HuH-7 (cell line): ENCODE results near the gene ITGB3BP.
"Not testable (repeated sequence)": the region's sequence is repeated elsewhere in the genome, so short reads cannot be mapped to it uniquely, and the experiment has no call there.

Source experiments
- DNase-seq: peaks from one replicate; pipeline ENCODE4 v3.0.0; 2011; ENCODE audit warnings: low spot score

ITGB3BP gene

DNA sequence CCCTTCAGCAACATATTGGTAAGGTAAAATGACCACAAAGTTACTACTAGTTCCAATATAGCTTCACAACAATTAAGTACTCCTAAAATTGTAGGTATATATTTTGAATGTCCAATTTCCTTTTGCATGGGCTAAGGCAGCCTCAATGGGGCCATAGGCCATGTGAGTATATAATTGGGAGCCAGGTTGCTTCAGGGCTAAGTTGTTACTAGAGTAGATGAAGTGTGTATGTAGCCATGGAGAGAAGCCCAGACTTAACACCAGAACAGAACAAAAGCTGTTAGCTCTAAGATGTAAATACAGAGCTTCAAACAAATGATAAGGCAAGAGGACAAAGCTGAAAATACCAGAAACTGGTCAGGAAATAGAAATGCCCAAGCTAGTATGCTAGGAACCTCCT, 16.2 kb downstream of the ITGB3BP start:
- DNase-seq: no peak

DNA sequence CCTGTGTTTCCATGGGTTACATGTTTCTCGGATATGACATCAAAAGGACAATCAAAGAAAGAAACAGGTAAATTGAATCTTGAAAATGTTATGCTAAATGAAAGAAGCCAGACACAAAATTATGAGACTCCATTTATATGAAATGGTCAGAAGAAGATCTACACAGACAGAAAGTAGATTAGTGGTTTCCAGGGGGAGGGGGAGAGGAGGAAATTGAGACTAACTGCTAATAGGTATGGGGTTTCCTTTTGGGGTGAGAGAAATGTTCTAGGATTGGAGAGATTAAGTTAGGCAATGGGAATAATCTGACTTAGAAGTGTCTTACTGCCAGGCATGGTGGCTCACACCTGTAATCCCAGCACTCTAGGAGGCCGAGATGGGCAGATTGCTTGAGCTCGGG, 21.8 kb downstream of the ITGB3BP start:
- no peak for DNase-seq

DNA sequence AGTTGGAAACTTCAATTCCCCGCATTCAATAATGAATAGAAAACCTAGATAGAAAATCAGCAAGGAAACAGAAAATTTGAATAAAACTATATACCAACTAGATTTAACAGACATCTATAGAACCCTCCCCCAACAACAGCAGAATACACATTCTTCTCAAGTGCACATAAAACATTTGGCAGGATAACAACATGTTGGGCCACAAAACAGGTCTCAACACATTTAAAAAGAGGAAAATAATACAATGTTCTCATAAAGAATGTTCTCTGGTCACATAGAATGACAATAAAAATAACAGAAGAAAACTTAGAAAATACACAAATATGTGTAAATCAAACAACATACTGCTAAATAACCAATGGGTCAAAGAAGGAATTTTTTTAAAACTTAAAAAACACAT, 24.9 kb downstream of the ITGB3BP start:
- no peak for DNase-seq

DNA sequence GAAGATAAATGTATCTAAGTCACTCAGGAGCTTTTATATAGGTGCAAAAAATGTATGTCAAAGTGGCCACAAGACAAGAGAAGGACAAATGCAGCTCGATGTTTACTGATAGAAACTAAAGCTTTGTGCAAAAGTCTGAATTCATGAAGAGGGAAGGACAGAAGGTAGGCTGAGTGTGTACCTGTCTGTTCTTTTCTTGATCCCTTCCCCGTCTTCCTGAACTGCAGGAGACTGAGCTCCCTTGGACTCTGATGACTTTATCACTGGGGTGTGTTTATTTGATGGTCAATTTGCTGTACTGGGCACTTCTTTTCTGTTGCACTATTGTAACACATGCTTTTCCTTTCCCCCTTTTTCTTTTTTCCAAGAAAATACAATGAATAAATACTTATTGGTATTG, 25.4 kb downstream of the ITGB3BP start:
- DNase-seq: no peak

DNA sequence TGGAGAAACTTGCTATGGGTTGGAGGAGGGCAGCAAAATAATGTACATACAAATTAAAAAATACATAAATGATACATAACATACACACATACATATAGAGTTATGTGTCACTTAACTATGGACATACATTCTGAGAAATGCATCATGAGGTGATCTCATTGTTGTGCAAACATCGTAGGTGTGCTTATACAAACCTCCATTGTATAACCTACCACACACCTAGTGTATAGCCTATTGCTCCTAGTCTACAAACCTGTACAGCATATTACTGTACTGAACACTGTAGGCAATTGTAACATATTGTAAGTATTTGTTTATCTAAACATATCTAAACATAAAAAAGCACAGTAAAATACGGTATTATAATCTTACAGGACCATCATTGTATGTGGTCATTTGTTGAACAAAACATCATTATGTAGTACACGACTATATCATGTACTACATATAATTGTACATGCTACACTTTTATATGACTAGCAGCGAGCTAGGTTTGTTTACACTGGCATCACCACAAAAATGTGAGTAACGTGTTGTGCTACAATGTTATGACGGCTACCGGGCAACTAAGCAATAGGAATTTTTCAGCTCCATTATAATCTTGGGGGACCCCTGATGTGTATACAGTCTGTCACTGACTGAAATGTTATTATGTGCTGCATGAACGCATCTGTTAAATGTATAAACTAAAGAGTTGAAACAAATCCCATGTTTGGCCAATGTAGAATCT, 35.5 kb downstream of the ITGB3BP start:
- no peak for DNase-seq

DNA sequence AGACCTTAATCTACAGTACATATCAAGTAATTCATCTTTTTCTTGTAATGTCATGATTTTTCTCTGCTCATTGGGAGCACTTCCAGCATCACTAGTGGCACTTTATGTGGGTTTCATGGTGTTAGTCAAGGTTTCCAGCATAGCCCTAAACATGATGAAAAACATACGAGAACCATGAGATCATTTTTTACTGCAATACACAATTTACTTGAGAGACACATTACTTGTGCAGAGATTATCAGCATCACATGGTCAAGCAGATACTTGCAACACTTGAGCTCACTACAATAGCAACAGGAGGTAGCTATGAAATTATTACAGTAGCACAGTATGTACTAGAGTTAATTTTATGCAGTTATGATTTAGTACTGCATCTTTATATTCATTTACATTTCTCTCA, 36.4 kb downstream of the ITGB3BP start:
- DNase-seq: no peak

DNA sequence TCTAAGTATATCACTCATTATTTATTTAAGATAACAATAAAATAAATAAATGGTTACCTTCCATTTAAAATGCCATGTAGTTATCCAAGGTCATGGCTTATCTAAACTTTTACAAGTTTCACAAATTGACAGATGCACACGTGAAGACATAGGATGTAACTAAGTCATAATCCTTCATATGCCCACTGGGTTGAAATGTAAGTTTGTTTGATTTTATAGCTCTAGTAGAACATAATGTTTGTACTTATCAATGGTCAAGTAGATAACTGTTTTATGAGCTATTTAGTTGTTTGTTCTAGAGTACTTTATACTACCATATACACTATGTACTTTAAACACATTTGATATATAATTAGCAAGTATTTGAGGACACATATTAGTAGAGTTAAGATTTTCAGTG, 43.0 kb downstream of the ITGB3BP start:
- no peak for DNase-seq

DNA sequence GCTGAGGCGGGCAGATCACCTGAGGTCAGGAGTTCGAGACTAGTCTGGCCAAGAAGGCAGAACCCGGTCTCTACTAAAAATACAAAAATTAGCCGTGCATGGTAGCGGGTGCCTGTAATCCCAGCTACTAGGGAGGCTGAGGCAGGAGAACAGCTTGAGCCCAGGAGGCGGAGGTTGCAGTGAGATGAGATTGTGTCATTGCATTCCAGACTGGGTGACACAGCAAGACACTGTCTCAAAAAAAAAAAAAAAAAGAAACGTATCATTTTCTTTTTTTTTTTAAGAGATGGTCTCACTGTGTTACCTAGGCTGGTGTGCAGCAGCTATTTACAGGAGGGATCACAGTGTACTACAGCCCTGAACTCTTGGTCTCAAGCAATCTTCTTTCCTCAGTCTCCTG, 47.3 kb downstream of the ITGB3BP start:
- DNase-seq: no peak

DNA sequence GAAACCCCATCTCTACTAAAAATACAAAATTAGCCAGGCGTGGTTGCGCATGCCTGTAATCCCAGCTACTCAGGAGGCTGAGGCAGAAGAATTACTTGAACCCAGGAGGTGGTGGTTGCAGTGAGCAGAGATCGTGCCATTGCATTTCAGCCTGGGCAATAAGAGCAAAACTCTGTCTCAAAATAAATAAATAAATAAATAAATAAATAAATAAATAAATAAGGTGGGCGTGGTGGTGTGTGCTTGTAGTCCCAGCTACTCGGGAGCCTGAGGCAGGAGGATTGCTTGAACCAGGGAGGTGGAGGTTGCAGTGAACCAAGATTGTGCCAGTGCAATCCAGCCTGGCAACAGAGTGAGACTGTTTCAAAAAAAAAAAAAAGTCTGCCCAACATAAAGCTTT, 54.3 kb downstream of the ITGB3BP start:
- not testable (repeated sequence) for DNase-seq

DNA sequence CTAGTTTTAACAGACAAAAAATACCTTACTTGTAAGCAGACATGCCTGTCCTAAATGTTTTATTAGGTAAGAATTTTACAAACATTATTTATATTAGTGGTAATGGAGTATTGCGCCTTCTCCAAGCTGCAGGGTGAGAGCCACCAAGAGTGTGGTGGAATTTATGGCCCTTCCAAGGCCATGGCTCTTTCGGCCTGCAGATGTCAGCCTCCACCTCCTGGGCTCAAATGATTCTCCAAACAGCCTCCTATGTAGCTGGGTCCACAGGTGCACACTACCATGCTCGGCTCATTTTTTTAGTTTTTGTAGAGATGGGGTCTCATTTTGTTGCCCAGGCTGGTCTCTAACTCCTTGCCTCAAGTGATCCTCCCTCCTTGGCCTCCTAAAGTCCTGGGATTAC, 56.3 kb downstream of the ITGB3BP start:
- no peak for DNase-seq

DNA sequence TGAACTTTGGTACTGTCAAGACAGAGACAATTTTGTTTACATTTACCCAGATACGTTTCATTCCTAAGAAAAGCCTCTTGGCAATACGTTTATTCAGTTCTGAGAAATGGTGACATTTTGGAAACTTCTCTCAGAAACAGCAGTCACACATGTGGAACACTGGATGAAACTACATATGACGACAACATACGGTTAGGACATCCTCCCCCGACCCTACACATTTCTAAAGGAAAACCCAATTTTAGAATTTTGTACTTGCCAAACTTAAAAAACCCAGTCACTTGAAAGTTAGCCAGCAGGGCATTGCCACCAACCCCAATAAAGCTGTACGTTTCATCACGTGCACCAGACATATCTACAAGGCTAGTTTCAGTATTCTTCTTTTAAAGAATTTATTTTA, 56.8 kb downstream of the ITGB3BP start:
- DNase-seq: no peak

DNA sequence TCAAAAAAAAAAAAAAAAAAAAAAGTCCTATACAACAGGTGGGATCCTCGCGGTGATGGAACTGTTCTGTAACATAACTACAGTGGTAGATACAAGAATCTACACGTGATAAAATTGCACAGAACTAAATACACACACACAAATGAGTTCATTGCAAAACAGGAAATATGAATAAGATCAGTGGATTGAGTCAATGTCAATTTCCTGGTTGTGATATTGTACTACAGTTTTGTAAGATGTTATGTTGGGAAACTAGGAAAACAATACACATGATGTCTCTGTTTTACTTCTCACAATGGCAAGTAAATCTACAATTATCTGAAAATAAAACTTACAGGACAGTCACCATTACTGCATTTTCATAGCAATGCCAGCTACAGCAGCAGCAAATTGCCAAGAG, 59.8 kb downstream of the ITGB3BP start:
- no peak for DNase-seq

DNA sequence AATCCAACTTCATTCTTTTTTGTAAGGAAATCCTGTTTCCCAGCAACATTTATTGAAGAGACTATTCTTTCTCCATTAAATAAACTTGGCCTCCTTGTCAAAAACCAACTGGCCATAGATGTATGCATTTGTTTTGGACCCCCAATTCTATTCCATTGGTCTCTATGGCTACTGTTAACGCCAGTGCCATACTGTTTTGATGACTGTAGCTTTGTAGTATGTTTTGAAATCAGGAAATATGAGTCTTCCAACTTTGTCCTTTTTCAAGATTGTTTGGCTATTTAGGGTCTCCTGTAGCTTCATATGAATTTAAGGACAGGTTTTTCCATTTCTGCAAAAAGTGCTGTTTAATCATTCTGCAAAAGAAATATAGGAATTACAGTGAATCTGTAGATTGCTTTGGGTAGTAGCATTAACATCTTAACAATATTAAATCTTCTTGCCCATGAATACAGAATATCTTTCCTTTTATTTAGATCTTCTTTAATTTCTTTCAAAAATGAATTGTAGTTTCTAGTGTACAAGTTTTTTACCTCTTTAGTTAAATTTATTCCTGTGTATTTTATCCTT, 61.3 kb downstream of the ITGB3BP start:
- no peak for DNase-seq

DNA sequence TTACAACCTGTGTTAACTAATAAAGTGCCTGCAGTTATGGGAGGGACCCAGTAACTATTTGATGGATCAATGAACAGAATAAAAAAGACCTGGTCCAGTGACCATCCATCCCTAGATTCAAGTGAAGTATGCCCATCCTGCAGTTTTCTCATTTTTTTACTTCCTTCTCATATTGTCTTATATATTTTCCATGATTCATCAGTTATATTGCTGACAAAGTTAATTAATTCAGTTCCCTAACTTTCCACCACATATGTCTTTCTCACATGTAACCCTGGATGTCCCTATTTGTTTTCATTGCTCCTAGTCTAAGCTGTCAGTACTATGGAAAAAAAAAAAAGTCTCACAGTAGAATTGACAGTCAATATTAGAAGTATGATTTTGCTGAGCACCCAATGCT, 64.3 kb downstream of the ITGB3BP start:
- DNase-seq: no peak

DNA sequence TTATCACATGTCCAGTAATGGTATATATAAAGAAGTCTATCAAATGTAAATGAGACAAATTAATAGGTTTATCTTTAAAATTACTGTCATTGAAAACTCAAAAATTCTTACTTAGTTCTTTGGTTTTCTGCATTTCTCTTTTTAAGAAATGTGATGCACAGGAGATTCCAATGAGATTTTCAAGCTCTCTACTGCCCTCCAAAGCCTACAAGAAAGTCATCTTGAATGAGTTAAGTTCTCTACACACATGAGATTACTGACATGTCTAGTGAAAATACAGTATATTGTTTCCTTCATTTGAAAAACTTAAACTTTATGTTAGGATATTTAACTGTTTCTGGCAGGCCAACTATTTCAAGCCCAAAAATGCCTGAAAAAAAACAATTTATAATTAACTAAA, 68.8 kb downstream of the ITGB3BP start:
- no peak for DNase-seq

DNA sequence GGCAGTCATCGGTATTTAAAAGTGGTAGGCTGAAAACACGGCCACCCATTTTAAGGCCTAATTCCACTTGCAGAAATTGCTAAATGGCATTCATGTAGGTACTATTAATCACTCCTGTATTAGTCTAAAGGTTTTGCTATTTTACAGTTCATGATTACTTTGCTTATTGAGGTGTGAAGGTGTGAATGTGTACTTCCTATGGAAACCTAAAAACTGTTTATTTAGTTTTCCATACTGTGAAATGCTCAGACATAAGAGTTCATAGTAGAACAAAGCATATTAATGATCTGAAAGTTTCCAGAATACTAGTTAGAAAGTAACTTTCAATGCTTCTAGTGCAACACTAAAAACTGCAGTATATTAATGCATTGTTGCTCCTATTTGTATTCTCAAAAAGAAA, 69.8 kb downstream of the ITGB3BP start:
- no peak for DNase-seq

DNA sequence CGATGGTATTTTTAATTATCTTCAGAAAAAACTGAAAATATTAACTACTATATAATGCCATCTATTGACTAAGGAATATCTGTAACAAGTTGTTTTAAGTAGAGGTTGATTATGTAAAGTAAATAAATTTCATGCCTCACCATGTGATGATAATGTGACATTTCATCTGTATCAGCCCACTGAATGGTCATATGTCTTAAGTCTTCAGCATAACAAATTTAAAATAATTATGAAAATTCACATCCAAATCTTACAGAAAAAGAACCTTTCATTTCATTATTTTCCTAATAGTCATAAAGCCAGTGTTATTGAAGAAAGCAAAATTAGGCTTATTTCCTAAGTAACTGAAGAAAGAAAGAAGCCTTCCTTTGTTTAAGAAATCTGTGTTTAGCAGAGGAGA, 72.6 kb downstream of the ITGB3BP start:
- no peak for DNase-seq

DNA sequence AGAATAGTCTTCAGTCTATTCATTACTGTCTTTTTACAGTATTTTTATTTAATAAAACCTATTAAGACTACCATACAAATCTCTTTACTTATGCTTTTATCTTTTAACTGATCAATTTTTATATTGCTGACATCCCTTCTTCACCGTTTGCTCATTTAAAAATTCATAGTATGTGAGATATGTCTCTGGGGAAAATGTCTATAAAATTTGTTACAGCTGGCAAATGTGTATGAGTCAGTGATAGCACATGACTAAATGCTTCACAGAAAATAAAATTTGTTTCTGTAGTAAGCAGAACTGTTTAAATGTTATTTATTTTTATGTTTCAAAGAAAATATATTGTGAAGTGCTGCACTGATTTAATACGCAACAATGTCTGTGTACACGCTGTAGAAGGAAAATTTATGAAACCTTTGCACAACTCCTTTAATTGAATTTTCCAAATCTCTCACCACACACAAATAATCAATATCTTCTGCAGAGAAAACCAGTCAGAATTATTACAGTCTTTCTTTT, 74.2 kb downstream of the ITGB3BP start:
- DNase-seq: no peak

DNA sequence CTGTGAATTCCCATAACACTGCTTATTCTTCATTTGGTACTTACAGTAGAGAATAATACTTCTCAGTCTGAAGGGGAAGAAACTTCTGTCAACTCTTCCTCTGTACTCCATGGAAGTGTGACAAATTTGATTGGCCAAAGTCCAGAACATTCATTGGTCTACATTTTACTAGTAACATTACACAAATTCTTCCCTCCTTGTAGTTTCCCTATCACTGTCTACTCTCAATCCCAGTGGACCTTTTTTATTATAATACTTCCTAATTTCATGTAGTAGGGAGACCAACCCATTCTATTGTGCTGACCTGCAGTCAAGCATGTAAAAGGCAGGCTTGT, 80.9 kb downstream of the ITGB3BP start:
- no peak for DNase-seq

DNA sequence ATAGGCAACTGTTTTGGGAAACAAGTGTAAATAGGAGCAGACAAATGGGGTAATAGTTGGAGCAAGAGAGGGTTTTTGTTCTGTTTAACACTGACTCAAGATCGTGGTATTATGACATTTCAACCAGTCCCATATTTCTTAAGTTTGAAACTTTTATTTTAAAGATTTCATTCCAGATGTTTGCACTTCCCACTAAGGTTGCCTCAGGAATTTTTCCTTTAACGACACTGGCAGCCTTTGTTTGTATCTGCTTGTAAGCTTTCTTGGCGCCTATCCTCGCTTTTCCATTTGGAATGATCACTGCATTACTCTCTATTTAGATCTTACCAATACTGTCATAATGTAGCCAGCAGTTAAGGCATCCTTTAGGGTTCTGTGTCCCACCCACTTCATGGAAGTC, 87.9 kb downstream of the ITGB3BP start:
- no peak for DNase-seq

DNA sequence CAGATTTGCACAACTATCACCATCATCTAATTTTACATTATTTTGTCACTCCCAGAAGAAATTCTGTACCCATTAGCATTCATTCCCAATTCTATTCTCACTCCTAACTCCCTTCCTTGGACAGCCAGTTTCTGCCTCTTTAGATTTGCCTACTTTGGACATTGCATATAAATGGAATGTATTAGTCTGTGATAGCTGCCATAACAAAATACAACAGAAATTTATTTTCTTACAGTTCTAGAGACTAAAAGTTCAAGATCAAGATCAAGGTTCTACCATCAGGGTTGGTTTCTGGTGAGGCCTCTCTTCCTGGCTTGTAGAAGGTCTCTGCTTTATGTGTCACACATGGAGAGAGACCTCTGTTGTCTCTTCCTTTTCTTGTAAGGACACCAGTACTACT, 93.7 kb downstream of the ITGB3BP start:
- no peak for DNase-seq

DNA sequence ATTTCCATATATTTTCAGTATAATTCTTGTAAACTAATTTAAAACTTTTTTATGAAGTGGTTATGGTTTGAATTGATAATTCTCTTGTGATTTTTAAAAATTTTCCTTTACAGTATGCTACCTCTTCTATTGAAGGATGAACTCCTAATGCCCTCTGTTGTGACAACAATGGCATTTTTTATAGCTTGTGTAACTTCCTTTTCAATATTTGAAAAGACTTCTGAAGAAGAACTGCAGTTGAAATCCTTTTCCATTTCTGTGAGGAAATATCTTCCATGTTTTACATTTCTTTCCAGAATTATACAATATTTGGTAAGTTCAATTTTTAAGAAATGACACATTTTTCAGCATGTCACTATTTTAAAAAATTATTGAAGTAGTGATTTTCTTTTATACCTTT, 94.2 kb downstream of the ITGB3BP start:
- DNase-seq: no peak

DNA sequence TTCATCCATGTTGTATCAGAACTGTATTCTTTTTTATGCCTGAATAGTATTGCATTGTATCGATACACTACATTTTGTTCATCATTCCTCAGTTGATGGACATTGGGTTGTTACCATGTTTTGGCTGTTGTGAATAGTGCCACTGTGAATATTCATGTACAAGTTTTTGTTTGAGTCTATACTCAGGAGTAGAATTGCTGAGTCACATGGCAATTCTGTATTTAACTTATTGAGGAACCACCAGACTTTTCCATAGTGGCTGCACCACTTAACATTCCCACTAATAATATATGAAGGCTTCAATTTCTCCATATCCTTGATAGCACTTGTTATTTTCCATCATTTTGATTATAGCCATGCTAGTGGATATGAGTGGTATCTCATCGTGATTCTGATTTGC, 99.4 kb downstream of the ITGB3BP start:
- no peak for DNase-seq

DNA sequence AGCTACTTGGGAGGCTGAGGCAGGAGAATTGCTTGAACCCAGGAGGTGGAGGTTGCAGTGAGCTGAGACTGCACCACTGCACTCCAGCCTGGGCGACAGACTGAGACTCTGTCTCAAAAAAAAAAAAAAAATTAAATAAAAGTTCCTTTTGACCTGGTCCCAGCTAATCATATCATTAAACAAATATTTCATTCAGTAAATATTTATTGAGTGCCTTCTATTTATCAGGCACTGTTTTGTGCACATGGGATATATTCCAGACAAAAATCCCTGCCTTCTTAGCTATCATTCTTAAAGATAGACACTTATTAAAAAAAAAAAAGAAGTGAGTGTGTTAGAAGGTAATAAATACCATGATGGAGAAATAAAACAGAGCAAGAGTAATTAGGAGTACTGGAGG, 102.3 kb downstream of the ITGB3BP start:
- DNase-seq: not testable (repeated sequence)
